ENCODE results near the gene KLRK1.
"Not testable (repeated sequence)": the region's sequence is repeated elsewhere in the genome, so short reads cannot be mapped to it uniquely, and the experiment has no call there.

KLRK1 gene

DNA sequence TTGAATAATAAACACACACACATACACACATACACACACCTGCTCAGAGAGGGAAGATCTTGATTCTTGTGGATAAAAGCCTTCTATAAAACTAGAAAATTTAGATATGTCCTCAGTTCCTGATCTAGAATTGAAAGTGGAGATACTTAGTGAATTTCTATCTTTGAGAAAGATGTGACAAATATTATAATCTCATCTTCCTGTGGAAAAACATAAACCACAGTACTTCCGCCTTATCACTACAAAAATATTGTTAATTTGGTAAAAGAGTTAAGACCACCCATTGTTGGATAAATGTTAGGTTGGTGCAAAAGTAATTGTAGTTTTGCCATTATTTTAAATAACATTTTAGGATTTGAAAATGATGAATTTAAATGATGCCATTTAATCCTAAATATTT, at the start of gene KLRK1:
Gene KLRK1 (minus strand): TSS at position 138 of the 400 bp plus-strand sequence. CDS start 1,231 bp downstream, outside the sequence.
- in situ Hi-C loops (cut with HindIII; ENCODE audit: low sequenced_read_pairs) = no loop called here

DNA sequence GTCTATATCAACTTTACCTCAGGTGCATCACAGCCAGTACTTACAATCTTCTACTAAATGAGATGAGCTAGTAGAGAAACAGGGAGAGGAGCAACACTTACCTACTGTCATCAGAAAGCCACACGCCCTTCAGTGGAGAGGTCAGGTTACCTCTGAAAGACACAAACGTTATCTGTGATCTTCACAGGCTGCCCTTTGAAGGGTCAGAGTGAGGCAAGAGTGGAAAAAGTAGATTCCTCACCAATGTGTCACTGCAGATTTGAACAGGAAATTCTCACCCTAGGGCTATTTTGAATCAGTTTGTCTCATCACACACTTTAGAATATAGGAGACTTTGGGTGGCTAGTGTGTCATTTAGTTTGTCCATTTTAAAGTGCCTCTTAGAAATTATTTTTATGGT, 47.8 kb upstream of the KLRK1 start:
- in situ Hi-C loops (cut with HindIII; ENCODE audit: low sequenced_read_pairs) = not testable (repeated sequence)

GRCh38 chr12:10435816-10436215, 46.0 kb upstream of the KLRK1 start, which contains the start of gene KLRC2:
KLRC2 (minus strand) TSS chr12:10436010; CDS start chr12:10435986, 24 bp downstream.
- in situ Hi-C loops (cut with HindIII; ENCODE audit: low sequenced_read_pairs) = not testable (repeated sequence)

DNA sequence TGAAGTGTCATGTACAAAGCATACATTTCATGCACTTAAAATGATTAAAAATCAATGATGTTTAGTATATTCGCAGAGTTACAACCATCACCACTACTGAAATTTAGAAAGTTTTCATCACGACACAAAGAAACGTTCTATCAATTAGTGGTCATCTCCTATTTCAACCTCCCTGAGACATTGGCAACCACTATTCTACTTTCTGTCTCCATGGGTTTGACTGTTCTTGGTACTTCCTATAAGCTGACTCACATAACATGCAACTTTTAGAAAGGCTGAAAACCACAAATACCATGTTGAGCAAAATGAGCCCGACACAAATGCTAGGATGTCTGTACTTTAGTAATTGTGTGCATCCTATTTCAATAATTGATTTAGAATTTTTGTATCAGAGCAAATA, 40.8 kb upstream of the KLRK1 start:
- in situ Hi-C loops (cut with HindIII; ENCODE audit: low sequenced_read_pairs) = not testable (repeated sequence)

- in situ Hi-C loops (cut with HindIII; ENCODE audit: low sequenced_read_pairs) = not testable (repeated sequence)
These were observed 36.1 kb upstream of the KLRK1 start for GRCh38 chr12:10425938-10426337.

DNA sequence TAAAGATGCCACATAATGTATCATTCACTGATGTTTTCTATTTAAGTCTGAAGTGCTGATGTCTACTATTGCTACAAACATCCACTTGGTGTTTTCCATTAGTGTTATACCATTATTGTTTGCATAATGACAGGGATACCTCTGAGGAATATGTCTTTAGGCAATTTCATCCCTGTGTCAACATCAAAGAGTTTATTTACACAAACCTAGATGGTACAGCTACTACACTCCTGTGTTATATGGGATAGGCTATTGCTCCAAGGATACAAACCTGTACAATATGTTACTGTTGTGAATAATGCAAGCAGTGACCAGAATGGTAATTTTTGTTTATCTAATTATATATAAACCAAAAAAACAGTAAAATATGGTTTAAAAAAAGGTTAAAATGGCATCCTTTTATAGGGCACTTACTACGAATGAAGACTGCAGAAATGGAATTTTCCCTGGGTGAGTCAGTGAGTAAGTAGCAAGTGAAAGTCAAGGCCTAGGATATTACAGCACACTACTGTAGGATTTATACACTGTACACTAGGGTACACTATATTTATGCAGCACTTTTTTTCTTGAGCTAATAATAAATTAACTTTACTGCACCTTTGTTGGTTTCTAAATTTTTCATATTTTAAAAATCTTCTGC, 34.5 kb upstream of the KLRK1 start:
- in situ Hi-C loops (cut with HindIII; ENCODE audit: low sequenced_read_pairs) = not testable (repeated sequence)

DNA sequence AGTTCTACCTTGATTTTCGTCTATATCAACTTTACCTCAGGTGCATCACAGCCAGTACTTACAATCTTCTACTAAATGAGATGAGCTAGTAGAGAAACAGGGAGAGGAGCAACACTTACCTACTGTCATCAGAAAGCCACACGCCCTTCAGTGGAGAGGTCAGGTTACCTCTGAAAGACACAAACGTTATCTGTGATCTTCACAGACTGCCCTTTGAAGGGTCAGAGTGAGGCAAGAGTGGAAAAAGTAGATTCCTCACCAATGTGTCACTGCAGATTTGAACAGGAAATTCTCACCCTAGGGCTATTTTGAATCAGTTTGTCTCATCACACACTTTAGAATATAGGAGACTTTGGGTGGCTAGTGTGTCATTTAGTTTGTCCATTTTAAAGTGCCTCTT, 32.3 kb upstream of the KLRK1 start:
- in situ Hi-C loops (cut with HindIII; ENCODE audit: low sequenced_read_pairs) = not testable (repeated sequence)

DNA sequence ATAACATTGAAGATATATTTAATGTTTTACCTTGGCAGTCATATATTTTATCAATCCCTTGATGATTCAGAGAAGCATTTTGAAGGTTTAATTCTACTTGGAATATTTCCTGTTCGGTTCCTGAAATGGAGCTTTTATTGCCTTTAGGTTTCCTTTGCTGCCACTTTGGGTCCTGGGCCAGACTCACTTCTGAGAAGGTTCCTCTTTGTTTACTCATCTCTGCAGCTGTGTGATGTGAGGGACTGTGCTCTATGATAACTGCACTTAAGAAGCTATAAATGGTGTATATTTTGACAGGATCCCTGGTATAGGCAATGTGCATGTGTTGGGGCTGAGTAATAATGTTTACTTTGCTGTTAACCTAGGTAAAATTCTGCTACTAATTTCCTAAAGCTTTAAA, 30.5 kb upstream of the KLRK1 start, which contains the start of gene KLRC3:
Gene KLRC3 (minus strand): TSS at position 262 of the 400 bp plus-strand sequence. CDS start 45 bp downstream, at position 217.
- in situ Hi-C loops (cut with HindIII; ENCODE audit: low sequenced_read_pairs) = not testable (repeated sequence)

DNA sequence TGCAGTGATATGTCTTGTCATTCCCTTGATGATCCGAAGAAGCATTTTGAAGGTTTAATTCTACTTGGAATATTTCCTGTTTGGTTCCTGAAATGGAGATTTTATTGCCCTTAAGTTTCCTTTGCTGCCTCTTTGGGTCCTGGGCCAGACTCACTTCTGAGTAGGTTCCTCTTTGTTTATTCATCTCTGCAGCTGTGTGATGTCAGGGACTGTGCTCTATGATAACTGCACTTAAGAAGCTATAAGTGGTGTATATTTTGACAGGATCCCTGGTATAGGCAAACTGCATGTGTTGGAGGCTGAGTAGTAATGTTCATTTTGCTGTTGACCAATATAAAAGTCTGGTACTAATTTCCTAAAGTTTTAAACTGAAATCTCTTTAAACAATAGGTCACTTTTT, 19.6 kb upstream of the KLRK1 start, which contains the start of gene KLRC4:
Gene KLRC4 (minus strand): TSS at position 366 of the 400 bp plus-strand sequence. CDS start 182 bp downstream, at position 184.
- in situ Hi-C loops (cut with HindIII; ENCODE audit: low sequenced_read_pairs) = no loop called here

DNA sequence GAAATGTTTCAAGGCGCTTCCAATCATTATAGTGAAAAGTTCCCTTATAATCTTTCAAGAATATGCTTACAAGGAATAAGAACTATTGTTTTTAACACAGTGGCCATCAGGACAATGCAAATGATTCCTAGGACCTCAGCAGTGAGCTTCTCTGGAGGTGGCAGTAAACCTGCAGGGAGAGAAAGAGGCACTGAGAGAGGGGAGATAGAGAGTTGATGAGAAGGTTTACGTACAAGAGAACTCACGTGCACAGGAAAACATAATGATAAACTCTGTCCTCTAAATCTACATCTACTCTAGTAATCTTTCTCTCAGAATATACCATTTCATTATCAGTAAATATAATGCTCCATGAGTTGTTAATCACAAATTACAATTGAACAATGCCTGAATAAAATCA, 19.0 kb upstream of the KLRK1 start:
- in situ Hi-C loops (cut with HindIII; ENCODE audit: low sequenced_read_pairs) = no loop called here

DNA sequence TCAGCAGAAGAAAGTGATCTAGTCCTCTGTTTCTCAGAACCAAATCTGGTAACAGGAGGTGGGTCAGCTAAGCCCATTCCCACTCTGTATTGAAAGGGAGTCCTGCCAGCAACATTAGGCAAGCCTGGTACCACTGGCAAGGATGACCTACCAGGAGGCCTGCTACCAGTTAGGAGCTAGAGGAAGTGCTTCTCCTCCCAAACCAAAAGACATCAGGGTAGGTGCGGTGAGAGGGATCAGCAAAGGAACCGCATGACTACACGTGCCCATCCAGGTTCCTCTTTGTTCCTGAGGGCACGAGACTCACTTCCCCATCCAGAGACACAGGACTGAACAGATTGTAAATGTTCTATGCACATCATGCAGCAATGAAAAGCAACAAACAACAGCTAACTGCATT, 16.9 kb upstream of the KLRK1 start:
- in situ Hi-C loops (cut with HindIII; ENCODE audit: low sequenced_read_pairs) = no loop called here

DNA sequence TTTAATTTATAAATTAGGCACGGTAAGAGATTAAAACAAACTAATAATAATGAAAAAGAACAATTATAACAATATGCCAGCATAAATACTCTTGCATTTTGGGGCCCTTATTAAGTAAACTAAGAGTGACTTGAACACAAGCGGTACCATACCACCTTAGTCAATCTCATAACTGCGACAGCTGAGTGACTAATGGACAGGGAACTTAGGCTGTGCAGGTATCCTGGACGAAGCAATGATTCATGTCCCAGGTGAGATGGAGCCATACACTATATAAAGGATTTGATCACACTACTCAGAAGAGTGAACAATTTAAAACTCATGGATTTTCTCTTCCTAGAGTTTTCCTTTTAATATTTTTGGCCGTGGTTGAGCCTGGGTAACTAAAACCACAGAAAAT, 15.5 kb upstream of the KLRK1 start:
- in situ Hi-C loops (cut with HindIII; ENCODE audit: low sequenced_read_pairs) = no loop called here

DNA sequence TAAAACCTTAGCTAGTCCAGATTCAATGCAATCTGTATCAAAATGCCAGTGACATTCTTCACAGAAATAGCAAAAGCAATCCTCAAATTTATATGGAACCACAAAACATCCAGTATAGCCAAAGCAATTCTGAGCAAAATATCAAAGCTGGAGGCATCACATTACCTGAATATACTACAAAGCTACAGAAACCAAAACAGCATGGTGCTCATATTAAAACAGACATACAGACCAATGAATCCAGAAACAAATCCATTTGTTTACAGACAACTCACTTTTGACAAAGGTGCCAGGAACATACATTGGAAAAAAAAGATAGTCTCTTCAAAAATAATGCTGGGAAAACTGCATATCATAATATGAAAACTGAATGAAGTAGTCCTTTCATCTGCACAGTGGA, 15.0 kb upstream of the KLRK1 start:
- in situ Hi-C loops (cut with HindIII; ENCODE audit: low sequenced_read_pairs) = no loop called here

GRCh38 chr12:10400829-10401228, 11.0 kb upstream of the KLRK1 start:
- in situ Hi-C loops (cut with HindIII; ENCODE audit: low sequenced_read_pairs) = no loop called here

- in situ Hi-C loops (cut with HindIII; ENCODE audit: low sequenced_read_pairs) = no loop called here
These were observed 8.3 kb upstream of the KLRK1 start for GRCh38 chr12:10398168-10398567.

GRCh38 chr12:10397296-10397695, 7.5 kb upstream of the KLRK1 start:
- in situ Hi-C loops (cut with HindIII; ENCODE audit: low sequenced_read_pairs) = no loop called here

- in situ Hi-C loops (cut with HindIII; ENCODE audit: low sequenced_read_pairs) = not testable (repeated sequence)
These were observed 6.3 kb upstream of the KLRK1 start for GRCh38 chr12:10396176-10396575.

- in situ Hi-C loops (cut with HindIII; ENCODE audit: low sequenced_read_pairs) = no loop called here
These were observed 5.7 kb upstream of the KLRK1 start for GRCh38 chr12:10395390-10395998.

DNA sequence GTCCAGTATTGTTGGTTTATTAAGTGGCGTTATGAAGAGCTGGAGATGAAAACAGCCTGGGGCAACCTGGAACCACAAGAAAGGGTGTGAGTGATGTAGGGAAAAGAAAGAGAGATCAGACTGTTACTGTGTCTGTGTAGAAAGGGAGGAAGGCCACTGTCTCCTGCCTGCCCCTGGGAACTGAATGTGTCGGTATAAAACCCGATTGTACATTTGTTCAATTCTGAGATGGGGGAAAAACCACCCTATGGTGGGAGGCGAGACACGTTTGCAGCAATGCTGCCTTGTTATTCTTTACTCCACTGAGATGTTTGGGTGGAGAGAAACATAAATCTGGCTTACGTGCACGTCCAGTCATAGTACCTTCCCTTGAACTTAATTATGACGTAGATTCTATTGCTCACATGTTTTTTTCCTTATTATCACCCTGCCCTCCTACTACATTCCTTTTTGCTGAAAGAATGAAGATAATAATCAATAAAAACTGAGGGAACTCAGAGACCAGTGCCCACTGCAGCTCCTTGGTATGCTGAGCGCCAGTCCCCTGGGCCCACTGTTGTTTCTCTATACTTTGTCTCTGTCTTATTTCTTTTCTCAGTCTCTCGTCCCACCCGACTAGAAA, 4.8 kb upstream of the KLRK1 start:
- in situ Hi-C loops (cut with HindIII; ENCODE audit: low sequenced_read_pairs) = not testable (repeated sequence)

DNA sequence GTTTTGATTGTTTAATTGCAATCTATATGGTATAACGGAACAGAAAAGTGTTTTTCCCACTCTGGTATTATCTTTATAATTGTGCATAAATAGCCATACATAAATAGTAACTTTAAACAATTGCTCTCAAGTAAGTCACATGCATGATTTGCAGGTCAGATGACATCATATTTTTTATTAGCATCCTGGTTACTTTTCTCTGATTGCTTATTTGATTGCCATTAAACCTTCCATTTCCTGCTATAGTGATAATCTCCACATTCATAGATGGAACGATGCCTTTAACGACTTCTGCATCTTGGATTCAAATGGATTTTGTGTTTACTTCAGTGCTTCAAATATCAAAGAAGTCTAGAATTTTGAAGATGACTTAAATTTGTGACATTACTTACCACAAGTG, 3.5 kb upstream of the KLRK1 start:
- in situ Hi-C loops (cut with HindIII; ENCODE audit: low sequenced_read_pairs) = no loop called here

- in situ Hi-C loops (cut with HindIII; ENCODE audit: low sequenced_read_pairs) = no loop called here
These were observed 2.6 kb upstream of the KLRK1 start for GRCh38 chr12:10392394-10392930.

GRCh38 chr12:10390991-10391390, 1.1 kb upstream of the KLRK1 start:
- in situ Hi-C loops (cut with HindIII; ENCODE audit: low sequenced_read_pairs) = not testable (repeated sequence)
